Neuron (in vitro differentiated cells): Measurements from ENCODE around the gene CFAP61.
"Not testable (repeated sequence)": the region's sequence is repeated elsewhere in the genome, so short reads cannot be mapped to it uniquely, and the experiment has no call there.

ENCODE experiments used
- H2AFZ ChIP-seq: one replicate; pipeline ENCODE4 v1.6.1; 2013; ENCODE audit warnings: low read depth, mild to moderate bottlenecking, inconsistent platforms, low read length, moderate library complexity
- H3K27me3 ChIP-seq: one replicate; pipeline ENCODE4 v1.6.1; 2013; ENCODE audit warnings: low read length; ENCODE audit not compliant: insufficient read depth
- H3K36me3 ChIP-seq: one replicate; pipeline ENCODE4 v1.6.1; 2013; ENCODE audit warnings: low read length; ENCODE audit not compliant: insufficient read depth
- H3K4me1 ChIP-seq: one replicate; pipeline ENCODE4 v1.6.1; 2013; ENCODE audit warnings: low read length; ENCODE audit not compliant: insufficient read depth
- H3K4me3 ChIP-seq: 2 replicates; pipeline ENCODE4 v1.5.1; 2013; ENCODE audit warnings: mild to moderate bottlenecking, low read length, moderate library complexity
- H3K9me3 ChIP-seq: one replicate; pipeline ENCODE4 v1.6.1; 2013; ENCODE audit warnings: low read length

CFAP61 gene

GRCh38 chr20:20228351-20228750 lies 176.0 kb downstream of the CFAP61 start:
- peaks cover 10% of the 10 kb centered on the region for H3K4me1 ChIP-seq
- H2AFZ ChIP-seq: no peak overlapping the region
- no peak overlapping the region for H3K4me3 ChIP-seq
- peaks cover 5% of the 10 kb centered on the region for H3K27me3 ChIP-seq
- H3K9me3 ChIP-seq: peaks cover 2% of the 10 kb centered on the region
- no peaks in the 10 kb centered on the region for H3K36me3 ChIP-seq

GRCh38 chr20:20229595-20229994 lies 177.3 kb downstream of the CFAP61 start:
- Histone ChIP-seq H3K4me1 (peaks cover 10% of the 10 kb centered on the region), H3K4me3 (no peak overlapping the region), H3K27me3 (peaks cover 10% of the 10 kb centered on the region), H3K36me3 (no peaks in the 10 kb centered on the region), H2AFZ (no peak overlapping the region), H3K9me3 (peaks cover 2% of the 10 kb centered on the region)

GRCh38 chr20:20230741-20231140 lies 178.4 kb downstream of the CFAP61 start:
- no peaks in the 10 kb centered on the region for H3K36me3 ChIP-seq
- peaks cover 2% of the 10 kb centered on the region for H3K9me3 ChIP-seq
- no peak overlapping the region for H3K4me3 ChIP-seq
- H3K4me1 ChIP-seq: peaks cover under 1% of the 10 kb centered on the region
- no peak overlapping the region for H2AFZ ChIP-seq
- H3K27me3 ChIP-seq: peaks cover 18% of the 10 kb centered on the region

- peaks cover 2% of the 10 kb centered on the region for H3K9me3 ChIP-seq
Observed at GRCh38 chr20:20231528-20232298, 179.4 kb downstream of the CFAP61 start.

GRCh38 chr20:20233041-20233514 lies 180.7 kb downstream of the CFAP61 start:
- Histone ChIP-seq H3K36me3 (no peaks in the 10 kb centered on the region), H2AFZ (no peak overlapping the region), H3K4me3 (no peak overlapping the region), H3K4me1 (no peaks in the 10 kb centered on the region), H3K9me3 (no peaks in the 10 kb centered on the region), H3K27me3 (peaks cover 19% of the 10 kb centered on the region)

More at GRCh38 chr20:20231528-20232298, 179.4 kb downstream of the CFAP61 start:
- Histone ChIP-seq H3K36me3 (no peaks in the 10 kb centered on the region), H3K4me1 (no peaks in the 10 kb centered on the region), H3K27me3 (peaks cover 19% of the 10 kb centered on the region), H3K4me3 (no peak overlapping the region), H2AFZ (no peak overlapping the region)

- H3K4me1 ChIP-seq: peaks cover 7% of the 10 kb centered on the region
- H3K9me3 ChIP-seq: no peaks in the 10 kb centered on the region
- H2AFZ ChIP-seq: no peak overlapping the region
- H3K36me3 ChIP-seq: no peaks in the 10 kb centered on the region
- peaks cover 19% of the 10 kb centered on the region for H3K27me3 ChIP-seq
- no peak overlapping the region for H3K4me3 ChIP-seq
Observed at GRCh38 chr20:20235681-20236080, 183.3 kb downstream of the CFAP61 start.

- Histone ChIP-seq H3K27me3 (peaks cover 19% of the 10 kb centered on the region), H3K4me1 (peaks cover 7% of the 10 kb centered on the region), H2AFZ (no peak overlapping the region), H3K36me3 (no peaks in the 10 kb centered on the region), H3K4me3 (no peak overlapping the region), H3K9me3 (no peaks in the 10 kb centered on the region)
Observed at GRCh38 chr20:20237093-20237959, 185.0 kb downstream of the CFAP61 start.

- H3K4me3 ChIP-seq: no peak overlapping the region
- H3K27me3 ChIP-seq: peaks cover 1% of the 10 kb centered on the region
- peaks cover 6% of the 10 kb centered on the region for H3K9me3 ChIP-seq
- no peaks in the 10 kb centered on the region for H3K36me3 ChIP-seq
- H2AFZ ChIP-seq: no peak overlapping the region
- H3K4me1 ChIP-seq: peaks cover 7% of the 10 kb centered on the region
Observed at GRCh38 chr20:20241976-20242375, 189.6 kb downstream of the CFAP61 start.

GRCh38 chr20:20244384-20244783 lies 192.1 kb downstream of the CFAP61 start:
- not testable (repeated sequence) for H3K36me3 ChIP-seq, H3K27me3 ChIP-seq, H3K4me1 ChIP-seq, H3K4me3 ChIP-seq, H3K9me3 ChIP-seq, H2AFZ ChIP-seq

GRCh38 chr20:20246996-20247633 lies 194.8 kb downstream of the CFAP61 start:
- H3K9me3 ChIP-seq: peaks cover 6% of the 10 kb centered on the region
- H3K4me3 ChIP-seq: no peak overlapping the region
- H2AFZ ChIP-seq: no peak overlapping the region
- H3K4me1 ChIP-seq: no peaks in the 10 kb centered on the region
- H3K36me3 ChIP-seq: no peaks in the 10 kb centered on the region
- peaks cover 7% of the 10 kb centered on the region for H3K27me3 ChIP-seq

GRCh38 chr20:20248620-20249200 lies 196.4 kb downstream of the CFAP61 start:
- H3K27me3 ChIP-seq: peaks cover 7% of the 10 kb centered on the region
- no peaks in the 10 kb centered on the region for H3K4me1 ChIP-seq
- H3K4me3 ChIP-seq: no peak overlapping the region

GRCh38 chr20:20251317-20251716 lies 199.0 kb downstream of the CFAP61 start:
- Histone ChIP-seq H3K4me1 (no peaks in the 10 kb centered on the region), H3K36me3 (no peaks in the 10 kb centered on the region), H3K4me3 (no peak overlapping the region), H2AFZ (no peak overlapping the region), H3K9me3 (no peaks in the 10 kb centered on the region), H3K27me3 (peaks cover 7% of the 10 kb centered on the region)

More at GRCh38 chr20:20248620-20249200, 196.4 kb downstream of the CFAP61 start:
- no peak overlapping the region for H2AFZ ChIP-seq
- no peaks in the 10 kb centered on the region for H3K36me3 ChIP-seq
- H3K9me3 ChIP-seq: peaks cover 6% of the 10 kb centered on the region
